Neutrophil (primary cell): Measurements from ENCODE around the gene ACSM3.

Experiments
- H3K27ac ChIP-seq: fragments of 200-600 bp; sonication (generic); 2 replicates; pipeline ENCODE4 v1.5.1; 2016; ENCODE audit warnings: mild to moderate bottlenecking, moderate library complexity
- H3K27me3 ChIP-seq: fragments of 200-600 bp; sonication (generic); 2 replicates; pipeline ENCODE4 v1.6.0; 2016; ENCODE audit warnings: mild to moderate bottlenecking
- H3K36me3 ChIP-seq: fragments of 200-600 bp; sonication (generic); 2 replicates; pipeline ENCODE4 v1.5.1; 2017
- H3K4me1 ChIP-seq, 2 experiments: fragments of 200-600 bp in 1 of 2; sonication (generic) in 1 of 2; 1 replicate in 1 of 2; 2 replicates in 1 of 2; pipeline versions ENCODE4 v1.5.1 to v1.6.1; 2013 to 2016; ENCODE audit warnings: low read depth in 1 of 2, low read length in 1 of 2, mild to moderate bottlenecking in 1 of 2, moderate library complexity in 1 of 2; ENCODE audit not compliant: control insufficient read depth in 1 of 2, insufficient read depth in 1 of 2
- H3K4me3 ChIP-seq, 2 experiments: fragments of 200-600 bp in 1 of 2; sonication (generic) in 1 of 2; 1 replicate in 1 of 2; 2 replicates in 1 of 2; pipeline ENCODE4 v1.5.1; 2013 to 2016; ENCODE audit warnings: low read depth in 1 of 2, low read length in 1 of 2, mild to moderate bottlenecking in 1 of 2, moderate library complexity in 1 of 2
- H3K9me3 ChIP-seq: fragments of 200-600 bp; sonication (generic); 2 replicates; pipeline ENCODE4 v1.5.1; 2016
- CTCF ChIP-seq: fragments of 200-600 bp; sonication (generic); IDR thresholded peaks from 2 replicates; pipeline ENCODE4 v1.5.1; 2016; ENCODE audit warnings: antibody characterized with exemption

ACSM3 gene

GRCh38 chr16:20844588-20844987 is 80.8 kb downstream of the ACSM3 start:
- no peak for TF ChIP-seq CTCF
- Histone ChIP-seq H3K36me3 (no peaks in the 10 kb centered on the region), H3K9me3 (no peaks in the 10 kb centered on the region)

GRCh38 chr16:20846030-20846429 is 82.2 kb downstream of the ACSM3 start:
- Histone ChIP-seq H3K27me3 (no peaks in the 10 kb centered on the region), H3K27ac (no peak overlapping the region), H3K36me3 (no peaks in the 10 kb centered on the region), H3K4me3 (no peak overlapping the region), H3K4me1 (peaks cover 30 to 38% of the 10 kb centered on the region in 2 experiments), H3K9me3 (no peaks in the 10 kb centered on the region)
- TF ChIP-seq CTCF, result no peak

More at GRCh38 chr16:20844588-20844987, 80.8 kb downstream of the ACSM3 start:
- no peaks in the 10 kb centered on the region for H3K27me3 ChIP-seq
- H3K4me1 ChIP-seq, result peaks cover 27 to 33% of the 10 kb centered on the region in 2 experiments
- peak overlapping the region in 1 of 2 experiments; percentile 7 for H3K4me3 ChIP-seq
- peak overlapping the region; percentile 79 for H3K27ac ChIP-seq

GRCh38 chr16:20846551-20846950 is 82.7 kb downstream of the ACSM3 start:
- TF ChIP-seq CTCF, result no peak

More at GRCh38 chr16:20846551-20846950, 82.7 kb downstream of the ACSM3 start:
- Histone ChIP-seq H3K27me3 (no peaks in the 10 kb centered on the region), H3K4me1 (peaks cover 30 to 41% of the 10 kb centered on the region in 2 experiments), H3K4me3 (no peak overlapping the region), H3K36me3 (no peaks in the 10 kb centered on the region), H3K27ac (no peak overlapping the region), H3K9me3 (no peaks in the 10 kb centered on the region)
